GM18858 (cell line): Measurements from ENCODE around the gene GRIN2D.

Source experiments
- ATAC-seq: cut with Tn5 transposase; IDR thresholded peaks from one replicate; pipeline ENCODE4 v1.9.1; 2021; ENCODE audit not compliant: unreplicated experiment

GRIN2D gene

DNA sequence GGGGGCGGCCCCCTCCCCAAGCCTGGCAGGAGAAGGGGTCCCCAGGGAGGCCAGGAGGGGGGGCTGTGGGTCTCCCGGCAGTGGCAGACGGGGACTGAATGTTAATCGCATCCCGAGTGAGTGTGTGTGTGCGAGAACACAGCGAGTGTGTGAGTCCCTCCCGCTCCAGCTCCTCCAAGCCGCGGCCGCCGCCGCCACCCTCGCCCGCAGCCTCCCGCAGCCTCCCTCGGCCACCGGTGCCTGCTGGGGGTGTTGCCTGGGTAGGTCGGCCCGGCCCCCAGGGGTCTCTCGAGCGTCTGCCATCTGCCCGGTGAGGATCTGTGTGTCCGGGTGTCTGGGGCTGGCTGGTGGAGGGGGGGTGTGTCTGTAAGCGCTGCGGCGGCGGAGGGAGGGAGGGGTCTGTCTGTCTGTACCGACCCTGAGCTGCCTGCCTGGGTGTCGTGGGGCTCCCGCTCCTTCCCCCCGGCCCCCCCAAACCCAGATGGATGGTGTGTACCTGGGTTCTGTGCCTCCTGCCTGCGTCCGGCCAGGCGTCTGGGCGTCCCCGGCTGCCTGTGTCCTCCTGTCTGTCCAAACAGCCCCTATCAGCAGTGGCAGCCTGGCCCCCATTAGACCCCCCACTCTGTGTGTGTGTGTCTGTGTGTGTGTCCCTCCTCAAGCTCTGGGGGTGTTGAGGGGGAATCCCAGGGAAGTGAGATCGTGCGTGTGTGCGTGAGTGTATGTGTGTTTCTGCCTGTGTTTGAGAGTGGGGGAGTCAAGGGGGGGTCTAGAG is at the start of gene GRIN2D:
Gene GRIN2D (plus strand): TSS at position 110 of the 772 bp plus-strand sequence. CDS start 4,725 bp downstream, outside the sequence.
- ATAC-seq, result no peak

GRCh38 chr19:48344892-48345291 is 48.6 kb upstream of the GRIN2D start:
- no peak for ATAC-seq

- no peak for ATAC-seq
Observed at GRCh38 chr19:48346191-48346590, 47.3 kb upstream of the GRIN2D start.

DNA sequence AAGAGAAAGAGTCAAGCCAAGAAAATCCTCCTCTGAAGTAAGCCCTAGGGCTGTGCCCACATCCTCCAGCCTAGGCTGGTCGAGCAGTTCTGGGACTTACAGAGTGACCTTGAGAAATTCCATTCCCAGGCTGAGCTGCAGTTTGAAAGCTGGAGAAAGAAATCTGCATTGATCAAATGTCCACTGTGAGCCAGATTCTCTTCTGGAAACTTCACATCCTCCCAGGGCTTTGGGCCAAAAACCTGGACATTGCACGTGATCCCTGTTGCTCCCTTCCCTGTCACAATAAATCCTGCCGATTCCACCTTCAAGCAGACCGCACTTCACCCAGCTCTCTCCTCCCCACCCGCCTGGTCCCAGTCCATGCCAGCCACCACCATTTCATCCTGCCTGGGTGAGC is 45.4 kb upstream of the GRIN2D start:
- ATAC-seq, result no peak

DNA sequence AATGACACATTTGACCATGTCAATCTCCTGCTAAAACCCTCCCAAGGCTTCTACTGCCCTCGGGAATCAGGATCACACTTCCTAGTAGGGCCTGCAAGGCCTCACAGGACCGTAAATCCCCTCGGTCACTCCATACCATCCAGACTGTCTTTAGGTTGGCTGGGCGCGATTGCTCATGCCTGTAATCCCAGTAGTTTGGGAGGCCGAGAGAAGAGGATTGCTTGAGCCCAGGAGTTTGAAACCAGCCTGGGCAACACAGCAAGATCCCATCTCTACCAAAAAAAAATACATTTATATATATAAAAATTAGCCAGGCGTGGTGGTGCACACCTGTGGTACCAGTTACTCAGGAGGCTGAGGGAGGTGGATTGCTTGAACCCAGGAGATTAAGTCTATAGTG is 44.7 kb upstream of the GRIN2D start:
- no peak for ATAC-seq

DNA sequence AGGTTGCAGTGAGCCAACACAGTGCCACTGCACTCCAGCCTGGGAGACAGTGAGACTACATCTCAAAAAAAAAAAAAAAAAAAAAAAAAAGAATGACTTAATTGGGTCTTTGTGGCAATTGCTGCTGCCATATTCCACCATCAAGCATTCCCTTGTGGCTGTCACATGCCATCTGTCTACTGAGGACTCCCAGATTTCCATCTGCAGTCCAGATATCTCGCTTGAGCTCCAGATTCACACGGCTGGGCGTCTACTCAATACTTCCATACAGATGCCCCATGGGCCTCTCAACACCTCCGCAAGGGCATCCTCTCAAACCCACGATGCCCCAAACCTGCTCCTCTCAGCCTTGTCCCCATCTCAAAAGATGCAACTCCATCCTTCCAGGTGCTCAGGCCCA is 42.6 kb upstream of the GRIN2D start:
- no peak for ATAC-seq

DNA sequence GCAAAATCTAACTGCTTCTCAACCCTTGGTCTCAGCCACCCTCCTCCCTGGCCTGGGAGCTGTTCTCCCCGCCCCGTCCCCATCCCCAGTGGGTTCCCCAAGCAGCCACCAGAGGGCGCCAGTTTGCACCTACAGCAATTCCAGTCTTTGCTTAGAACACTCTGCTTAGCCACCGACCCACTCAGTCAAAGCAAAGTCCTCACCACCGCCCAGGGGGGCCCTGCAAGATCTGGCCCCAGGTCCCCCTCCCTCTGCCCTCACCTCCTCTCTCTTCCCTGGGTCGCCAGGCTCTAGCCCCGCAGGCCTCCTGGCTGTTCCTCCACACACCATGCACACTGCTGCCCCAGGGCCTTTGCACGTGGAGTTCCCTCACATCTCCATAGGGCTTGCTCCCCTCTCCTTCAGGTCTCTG is 42.1 kb upstream of the GRIN2D start:
- no peak for ATAC-seq

DNA sequence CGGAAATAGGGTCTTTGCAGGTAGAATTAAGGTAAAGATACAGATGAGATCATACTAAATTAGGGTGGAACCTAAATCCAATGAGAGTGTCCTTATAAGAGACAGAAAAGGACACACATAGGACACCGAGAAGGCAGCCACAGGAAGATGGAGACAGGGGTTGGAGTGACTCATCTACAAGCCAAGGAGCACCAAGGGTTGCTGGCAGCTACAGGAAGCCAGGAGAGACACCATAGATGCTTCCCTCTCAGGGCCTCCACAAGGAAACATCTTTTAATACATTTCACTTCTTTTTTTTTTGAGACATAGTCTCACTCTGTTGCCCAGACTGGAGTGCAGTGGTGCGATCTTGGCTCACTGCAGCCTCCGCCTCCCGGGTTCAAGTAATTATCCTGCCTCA is 39.8 kb upstream of the GRIN2D start:
- no peak for ATAC-seq

- no peak for ATAC-seq
Observed at GRCh38 chr19:48354332-48354992, 39.0 kb upstream of the GRIN2D start.

DNA sequence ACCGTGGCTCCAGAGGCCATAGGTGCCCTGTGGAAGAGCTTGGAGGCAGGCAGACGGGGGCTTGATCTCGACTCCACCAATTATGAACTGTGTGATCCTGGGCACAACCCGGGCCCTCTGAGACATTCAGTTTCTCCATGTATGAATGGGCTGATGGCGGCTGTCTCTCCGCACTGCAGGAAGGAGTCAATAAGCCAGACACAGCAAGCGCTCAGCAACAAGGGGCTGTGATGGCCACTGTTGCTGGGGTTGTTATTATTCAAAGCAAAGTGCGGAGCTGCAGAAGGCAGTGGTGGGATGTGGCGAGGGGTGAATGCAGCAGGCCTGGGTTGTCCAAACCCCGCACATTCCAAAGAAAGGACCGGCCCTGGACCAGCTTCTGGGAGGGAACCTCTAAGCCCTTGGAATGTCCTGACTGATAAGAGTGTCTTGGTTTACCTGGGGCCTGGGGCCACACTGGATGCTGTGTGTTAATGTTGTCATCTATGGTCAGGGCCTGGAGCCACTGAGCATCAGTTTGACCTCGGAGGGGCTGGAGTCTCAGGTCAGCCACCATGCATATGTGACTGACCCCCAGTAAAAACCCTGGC is 38.0 kb upstream of the GRIN2D start:
- ATAC-seq, result no peak

GRCh38 chr19:48359123-48359522 is 34.3 kb upstream of the GRIN2D start:
- no peak for ATAC-seq

- no peak for ATAC-seq
Observed at GRCh38 chr19:48361912-48362311, 31.6 kb upstream of the GRIN2D start.

DNA sequence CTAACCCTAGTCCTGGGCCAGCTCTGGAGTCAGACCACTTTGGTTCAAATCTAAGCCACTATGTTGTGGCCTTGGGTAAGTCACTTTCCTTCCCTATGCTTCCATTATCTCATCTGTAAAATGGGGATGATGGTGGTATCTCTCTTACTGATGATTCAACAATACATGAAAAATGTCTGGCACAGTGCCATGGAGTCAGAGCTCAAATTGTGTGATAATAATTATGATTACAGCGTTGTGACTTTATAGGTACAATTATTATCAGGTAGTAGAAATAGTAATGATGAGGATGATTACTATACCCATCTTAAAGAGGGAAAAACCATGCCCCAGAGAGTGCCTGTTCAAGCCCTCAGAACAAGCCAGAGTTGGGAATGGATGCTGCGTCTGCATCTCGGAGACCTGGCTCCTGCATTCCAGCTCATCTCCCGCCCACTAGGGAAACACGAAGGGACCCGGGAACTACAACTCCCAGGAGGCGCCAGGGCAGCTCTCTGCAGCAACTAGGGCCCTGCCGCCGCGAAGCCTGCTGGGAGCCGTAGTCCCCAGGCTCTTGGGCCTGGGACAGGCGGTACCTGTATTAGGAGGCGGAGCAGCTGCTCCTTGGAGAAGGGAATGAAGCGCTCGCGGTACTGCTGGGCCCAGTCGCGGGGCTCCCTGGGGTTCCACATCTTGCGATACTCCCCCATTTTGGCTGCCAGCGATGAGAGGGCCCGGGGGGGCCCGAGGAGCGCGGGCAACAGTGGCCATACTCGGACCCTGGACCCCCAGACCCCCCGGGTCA is 30.6 kb upstream of the GRIN2D start:
- ATAC-seq, result peak; percentile 45

DNA sequence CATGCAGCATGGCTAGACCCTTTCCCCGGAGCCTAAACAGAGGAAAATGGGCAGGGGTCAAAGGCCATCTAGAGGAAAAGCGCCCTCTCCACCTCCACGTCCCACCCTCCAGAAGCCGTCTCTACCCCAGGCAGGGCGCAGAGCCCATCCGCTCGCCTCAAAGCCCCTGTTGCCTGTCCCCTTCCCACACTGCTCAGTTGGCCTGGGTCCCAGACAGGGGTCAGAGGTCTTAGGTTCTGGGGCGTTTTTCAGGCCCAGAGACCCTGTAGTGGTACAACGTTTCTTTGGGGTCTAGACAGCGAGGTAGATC is 30.0 kb upstream of the GRIN2D start:
- peak; percentile 5 for ATAC-seq

GRCh38 chr19:48363810-48364597 is 29.5 kb upstream of the GRIN2D start, which contains the start of the genes SYNGR4 and TMEM143:
SYNGR4 (plus strand) TSS chr19:48364367; CDS start chr19:48365843, 1,476 bp downstream.
TMEM143 (minus strand) TSS chr19:48363940; CDS start chr19:48363920, 20 bp downstream.
- ATAC-seq, result peak; percentile 55

- no peak for ATAC-seq
Observed at GRCh38 chr19:48364598-48365348, 28.7 kb upstream of the GRIN2D start.

GRCh38 chr19:48365602-48366001 is 27.9 kb upstream of the GRIN2D start:
- no peak for ATAC-seq

DNA sequence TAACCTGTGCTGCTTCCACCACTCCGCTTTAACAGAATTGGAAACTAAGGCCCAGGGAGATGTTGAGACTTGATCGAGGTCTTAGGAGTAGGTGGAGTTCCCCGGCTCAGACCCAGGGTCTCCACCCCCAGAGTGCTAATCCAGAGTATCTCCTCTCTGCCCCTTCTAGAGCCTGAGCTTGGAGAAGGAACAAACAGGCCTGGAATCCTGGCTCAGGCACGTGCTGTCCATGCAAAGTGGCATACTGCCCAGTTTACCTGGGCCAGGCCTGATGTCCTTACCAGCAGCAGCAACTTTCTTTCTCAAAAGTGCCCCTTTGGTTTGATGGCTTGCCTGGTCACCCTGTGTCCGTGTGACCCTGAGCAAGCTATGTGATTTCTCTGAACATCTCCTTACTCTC is 25.6 kb upstream of the GRIN2D start:
- ATAC-seq, result no peak

DNA sequence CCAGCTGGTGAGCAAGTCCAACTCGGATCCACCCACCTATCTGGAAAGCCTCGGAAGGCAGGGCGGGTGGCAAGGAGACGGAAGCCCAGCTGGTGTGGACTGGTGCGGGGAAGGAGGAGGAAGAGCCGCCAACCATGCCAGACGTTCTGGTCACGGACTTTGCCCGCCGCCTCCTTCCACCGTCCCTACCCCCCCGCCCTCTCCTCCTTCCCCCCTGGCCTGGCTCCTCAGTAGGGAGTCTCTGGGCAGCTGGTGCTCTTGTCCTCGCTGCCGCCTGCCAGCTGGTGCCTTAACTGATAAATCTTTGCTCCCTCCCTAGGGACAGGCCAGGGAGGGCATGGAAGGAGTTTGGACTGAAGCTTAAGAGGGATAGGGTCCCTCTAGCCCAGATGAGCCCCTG is 24.5 kb upstream of the GRIN2D start:
- no peak for ATAC-seq

DNA sequence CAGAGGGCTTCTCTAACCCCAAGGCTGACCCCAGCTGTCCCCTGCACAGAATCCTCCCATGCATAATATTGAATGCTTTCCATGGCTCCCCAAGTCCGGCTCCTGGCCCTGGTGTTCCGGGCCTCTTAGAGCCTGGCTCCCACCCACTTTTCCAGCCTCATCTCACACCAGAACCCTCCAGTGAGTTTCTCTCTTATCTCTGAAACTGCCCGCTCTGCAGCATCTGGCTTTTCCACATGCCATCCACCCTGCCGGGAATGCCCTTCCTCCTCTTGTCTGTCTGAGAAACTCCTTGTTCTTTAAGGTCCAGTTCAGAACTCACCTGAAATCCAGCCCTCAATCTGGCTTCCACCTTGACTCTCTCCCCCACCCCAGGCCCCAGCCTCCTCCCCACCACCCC is 22.5 kb upstream of the GRIN2D start:
- no peak for ATAC-seq
